GM12865 (cell line): ENCODE data around the gene RNU1-2.

Experiments
- DNase-seq: peaks from one replicate; pipeline ENCODE4 v3.0.0; 2010; ENCODE audit warnings: low read depth
- H3K4me3 ChIP-seq: 2 replicates; pipeline ENCODE4 v1.5.1; 2011; ENCODE audit warnings: mild to moderate bottlenecking, low read depth, low read length, control low read depth
- CTCF ChIP-seq: IDR thresholded peaks from 2 replicates; pipeline ENCODE4 v1.5.1; 2011; ENCODE audit warnings: low read length, control low read depth, low read depth, inconsistent platforms; ENCODE audit not compliant: insufficient read depth; ENCODE audit errors: missing control alignments

Gene RNU1-2

GRCh38 chr1:16922885-16923431, 27.2 kb downstream of the RNU1-2 start:
- no peak overlapping the region for H3K4me3 ChIP-seq
- no peak for TF ChIP-seq CTCF

GRCh38 chr1:16924216-16924918, 28.6 kb downstream of the RNU1-2 start:
- H3K4me3 ChIP-seq, result no peak overlapping the region
- no peak for DNase-seq
- no peak for TF ChIP-seq CTCF

More at GRCh38 chr1:16922885-16923431, 27.2 kb downstream of the RNU1-2 start:
- DNase-seq, result no peak

GRCh38 chr1:16924919-16925477, 29.2 kb downstream of the RNU1-2 start:
- no peak for TF ChIP-seq CTCF
- DNase-seq, result no peak
- H3K4me3 ChIP-seq, result no peak overlapping the region

- TF ChIP-seq CTCF, result no peak
- no peak overlapping the region for H3K4me3 ChIP-seq
- DNase-seq, result no peak
These were observed 30.1 kb downstream of the RNU1-2 start for GRCh38 chr1:16925635-16926490.

- no peak for TF ChIP-seq CTCF
- no peak overlapping the region for H3K4me3 ChIP-seq
- no peak for DNase-seq
These were observed 30.8 kb downstream of the RNU1-2 start for GRCh38 chr1:16926491-16927073.

GRCh38 chr1:16927256-16927655, 31.5 kb downstream of the RNU1-2 start:
- TF ChIP-seq CTCF, result no peak
- no peak for DNase-seq
- no peak overlapping the region for H3K4me3 ChIP-seq
